ENCODE data around the gene TPPP.

TPPP gene

GRCh38 chr5:611731-612486 is 81.2 kb downstream of the TPPP start, which contains the start of gene CEP72:
TSS of gene CEP72 (plus strand) at chr5:612340. CDS start at chr5:612362, 22 bp downstream.
- peak within 1 kb of the TSS; percentile 76 to 90 (median 84) for H3K4me3 ChIP-seq
- peak within 1 kb of the TSS; percentile 74 to 98 (median 87) for H3K4me2 ChIP-seq
- H3K27me3 ChIP-seq: peaks cover 0 to 24% (median 0%) of the 10 kb centered on the region in 11 experiments; a peak in 4 of 22 replicates
- H3K36me3 ChIP-seq: peaks cover 0 to 27% (median 11%) of the 10 kb centered on the region in 11 experiments; a peak in 13 of 22 replicates
- H4K20me1 ChIP-seq: peaks cover 0 to 42% (median 10%) of the 10 kb centered on the region in 11 experiments; a peak in 15 of 22 replicates
- H3K27ac ChIP-seq: peak within 1 kb of the TSS in 10 of 11 experiments; percentile 46 to 76 (median 72); a peak in 19 of 22 replicates
- no peak for TF ChIP-seq Cebpa-rat (IDR thresholded peaks at IDR 0.05)
- H3K4me1 ChIP-seq: peaks cover 29 to 67% (median 56%) of the 10 kb centered on the region in 10 experiments
- peaks cover 0 to 16% (median 14%) of the 10 kb centered on the region in 11 experiments; a peak in 18 of 22 replicates for H3K9me3 ChIP-seq (replicated peaks in 1 of 11)
- H3K9ac ChIP-seq: peak within 1 kb of the TSS; percentile 76 to 89 (median 82)

- peaks cover 0 to 16% (median 14%) of the 10 kb centered on the region in 11 experiments; a peak in 18 of 22 replicates for H3K9me3 ChIP-seq (replicated peaks in 1 of 11)
- H3K4me2 ChIP-seq: peak overlapping the region; percentile 61 to 85 (median 76)
- H3K36me3 ChIP-seq: peaks cover 0 to 18% (median 9%) of the 10 kb centered on the region in 11 experiments; a peak in 10 of 22 replicates
- peaks cover 29 to 76% (median 65%) of the 10 kb centered on the region in 10 experiments for H3K4me1 ChIP-seq
- H3K4me3 ChIP-seq: peak overlapping the region; percentile 76 to 90 (median 84)
- H3K27ac ChIP-seq: no peak overlapping the region; a peak in 2 of 22 replicates
- peaks cover 0 to 47% (median 6%) of the 10 kb centered on the region in 11 experiments; a peak in 11 of 22 replicates for H4K20me1 ChIP-seq
- peaks cover 0 to 33% (median 0%) of the 10 kb centered on the region in 11 experiments; a peak in 4 of 22 replicates for H3K27me3 ChIP-seq
- TF ChIP-seq Cebpa-rat (IDR thresholded peaks at IDR 0.05): no peak
- H3K9ac ChIP-seq: peak overlapping the region in 9 of 11 experiments; percentile 76 to 87 (median 82); a peak in 15 of 22 replicates
These were observed 82.1 kb downstream of the TPPP start for GRCh38 chr5:610744-611730.

GRCh38 chr5:610011-610743 is 83.0 kb downstream of the TPPP start:
- peaks cover 0 to 11% (median 9%) of the 10 kb centered on the region in 11 experiments; a peak in 18 of 22 replicates for H3K9me3 ChIP-seq (replicated peaks in 1 of 11)
- peaks cover 29 to 76% (median 65%) of the 10 kb centered on the region in 10 experiments for H3K4me1 ChIP-seq
- no peak overlapping the region for H3K9ac ChIP-seq
- H3K36me3 ChIP-seq: peaks cover 0 to 9% (median 7%) of the 10 kb centered on the region in 11 experiments; a peak in 10 of 22 replicates
- 0 out of 22 replicates have a peak overlapping the region, but pooled peaks of 1 of the 11 experiments have one; percentile 76 for H3K4me2 ChIP-seq
- no peak for TF ChIP-seq Cebpa-rat (IDR thresholded peaks at IDR 0.05)
- H4K20me1 ChIP-seq: peaks cover 0 to 47% (median 6%) of the 10 kb centered on the region in 11 experiments; a peak in 11 of 22 replicates
- H3K27ac ChIP-seq: no peak overlapping the region
- H3K4me3 ChIP-seq: no peak overlapping the region
- peaks cover 0 to 34% (median 0%) of the 10 kb centered on the region in 11 experiments; a peak in 4 of 22 replicates for H3K27me3 ChIP-seq

Measured in BLaER1 treated with 17β-estradiol and CSF1 and Interleukin-3, amounts not matched to agents 10 nM and 100 nM (cell line).